Lower leg skin (tissue), 3 donors: ENCODE measurements around the gene SFSWAP.
"Not testable (repeated sequence)": the region's sequence is repeated elsewhere in the genome, so short reads cannot be mapped to it uniquely, and the experiment has no call there.

ENCODE experiments used
- CTCF ChIP-seq, 3 donors: fragments of 450-650 bp; IDR thresholded peaks; one replicate each; pipeline ENCODE4 v1.5.1; 2016; ENCODE audit warnings: antibody characterized with exemption in 3 of 3, mild to moderate bottlenecking in 3 of 3, moderate library complexity in 2 of 3
- POLR2A ChIP-seq, 2 donors: fragments of 450-650 bp; IDR thresholded peaks; one replicate each; pipeline ENCODE4 v1.6.1; 2016 to 2017; ENCODE audit warnings: antibody characterized with exemption in 2 of 2, mild to moderate bottlenecking in 1 of 2, moderate library complexity in 1 of 2

GRCh38 chr12:131678389-131679181 lies 32.3 kb upstream of the SFSWAP start:
- TF ChIP-seq CTCF, POLR2A (IDR thresholded peaks at IDR 0.05): not testable (repeated sequence)
